Measurements from ENCODE around the gene ERCC1.

- no peak for TF ChIP-seq CTCF (IDR thresholded peaks at IDR 0.05; ENCODE audit: low read depth, low read length)
- TF ChIP-seq EZH2phosphoT487 (IDR thresholded peaks at IDR 0.05; ENCODE audit: low read depth): no peak
Measured at GRCh38 chr19:45442408-45442777, 18.7 kb upstream of the ERCC1 start.
